ENCODE measurements around the gene ZNF831.

- no peak for TF ChIP-seq CTCF (IDR thresholded peaks at IDR 0.05)
- TF ChIP-seq POLR2A (IDR thresholded peaks at IDR 0.05): no peak
- TF ChIP-seq EP300 (IDR thresholded peaks at IDR 0.05): no peak
Measured at GRCh38 chr20:59147586-59147985, 16.0 kb upstream of the ZNF831 start.

All from tibial nerve (tissue), 4 donors.